ENCODE data around the gene LDLR. TPM values are rescaled to one million over a fixed set of nuclear protein-coding genes. Genes with fewer than 3 reads are reported as not detected.

LDLR gene
- total and polyA plus RNA-seq, 2 donors (not counting 3 experiments of a cell fraction or from before 2014, with no cell fraction given): 142 to 174 TPM

- Histone ChIP-seq H2AFZ (ENCODE audit: low read depth, low read length) (no peak overlapping the region), H3K27ac (ENCODE audit: insufficient read depth, low read depth, low read length) (no peak overlapping the region), H3K4me2 (ENCODE audit: insufficient read depth, low read length) (no peak overlapping the region), H3K36me3 (ENCODE audit: control insufficient read depth in 2 of 2, extremely low read depth in 1 of 2, insufficient read depth in 2 of 2, low read length in 2 of 2) (peaks cover 16 to 42% of the 10 kb centered on the region in 2 experiments), H3K9ac (replicated peaks; ENCODE audit: extremely low read depth, insufficient read depth, low read length) (no peak overlapping the region), H3K4me3 (replicated peaks in 1 of 3; ENCODE audit: insufficient read depth in 1 of 3, low read depth in 1 of 3, low read length in 3 of 3) (no peak overlapping the region), H3K79me2 (ENCODE audit: control insufficient read depth, insufficient read depth, low read length) (no peaks in the 10 kb centered on the region), H3K9me3 (replicated peaks; ENCODE audit: control insufficient read depth, insufficient read depth, low read length) (no peaks in the 10 kb centered on the region), H3K9me1 (replicated peaks; ENCODE audit: control insufficient read depth, extremely low read depth, insufficient read depth, low read length) (no peaks in the 10 kb centered on the region), H3K4me1 (ENCODE audit: control insufficient read depth, extremely low read depth, insufficient read depth, low read length) (peaks cover 8% of the 10 kb centered on the region), H3K27me3 (ENCODE audit: control insufficient read depth in 2 of 2, insufficient read depth in 2 of 2, low read length in 2 of 2) (no peaks in the 10 kb centered on the region), H4K20me1 (replicated peaks; ENCODE audit: control insufficient read depth, extremely low read depth, insufficient read depth, low read length) (no peaks in the 10 kb centered on the region)
- no peak for DNase-seq (ENCODE audit: low read depth, low spot score)
- no TSS peak for BruUV-seq (replicated peaks)
- dilution Hi-C loops (cut with MboI; ENCODE audit: extremely low pct_ligation_motif_present, low sequenced_read_pairs) (no loop called here), intact Hi-C loops (cut with micrococcal nuclease) (no loop called here)
- TF ChIP-seq GATA2 (IDR thresholded peaks at IDR 0.05; ENCODE audit: insufficient read depth, insufficient read length, low read depth, low read length) (no peak), JUN (IDR thresholded peaks at IDR 0.05; ENCODE audit: borderline replicate concordance, insufficient read depth, insufficient read length, low read depth) (no peak), POLR2A (IDR thresholded peaks at IDR 0.05; ENCODE audit: low read depth, low read length) (no peak), EZH2 (IDR thresholded peaks at IDR 0.05; ENCODE audit: borderline replicate concordance, low read depth, low read length, severe bottlenecking) (no peak), FOS (IDR thresholded peaks at IDR 0.05; ENCODE audit: borderline replicate concordance, insufficient read depth, low read length) (no peak), POLR2AphosphoS5 (IDR thresholded peaks at IDR 0.05; ENCODE audit: insufficient read depth, low read depth, low read length) (no peak), CTCF (IDR thresholded peaks at IDR 0.05; ENCODE audit: extremely low read depth in 1 of 2, insufficient read depth in 1 of 2, low read depth in 1 of 2, low read length in 2 of 2) (no peak), MYC (IDR thresholded peaks at IDR 0.05; ENCODE audit: low read depth, low read length) (no peak)
- TF ChIP-seq, protein P1, sequence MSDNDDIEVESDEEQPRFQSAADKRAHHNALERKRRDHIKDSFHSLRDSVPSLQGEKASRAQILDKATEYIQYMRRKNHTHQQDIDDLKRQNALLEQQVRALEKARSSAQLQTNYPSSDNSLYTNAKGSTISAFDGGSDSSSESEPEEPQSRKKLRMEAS (IDR thresholded peaks at IDR 0.05; ENCODE audit: insufficient read depth, insufficient read length): no peak
- no peak for FAIRE-seq
- CTCF ChIA-PET: no interaction called here
- POLR2A ChIA-PET: no interaction called here
These were observed 85.1 kb downstream of the LDLR start for GRCh38 chr19:11174336-11174735.

Data from endothelial cell of umbilical vein (primary cell).